Hepatocyte (in vitro differentiated cells): Measurements from ENCODE around the gene ZNF423.

ENCODE experiments used
- EZH2phosphoT487 ChIP-seq: fragments of 200-600 bp; sonication (generic); IDR thresholded peaks from one replicate; pipeline ENCODE4 v1.6.1; 2018; ENCODE audit warnings: antibody characterized with exemption, mild to moderate bottlenecking, low read depth, moderate library complexity; ENCODE audit not compliant: unreplicated experiment, severe bottlenecking
- TF ChIP-seq, protein P1 (sequence below): fragments of 200-600 bp; sonication (generic); IDR thresholded peaks from 2 replicates; pipeline ENCODE4 v1.5.1; 2016; ENCODE audit warnings: antibody characterized with exemption, mild to moderate bottlenecking; ENCODE audit not compliant: poor library complexity

GRCh38 chr16:49560004-49560830 lies 295.7 kb downstream of the ZNF423 start:
- TF ChIP-seq, protein P1, sequence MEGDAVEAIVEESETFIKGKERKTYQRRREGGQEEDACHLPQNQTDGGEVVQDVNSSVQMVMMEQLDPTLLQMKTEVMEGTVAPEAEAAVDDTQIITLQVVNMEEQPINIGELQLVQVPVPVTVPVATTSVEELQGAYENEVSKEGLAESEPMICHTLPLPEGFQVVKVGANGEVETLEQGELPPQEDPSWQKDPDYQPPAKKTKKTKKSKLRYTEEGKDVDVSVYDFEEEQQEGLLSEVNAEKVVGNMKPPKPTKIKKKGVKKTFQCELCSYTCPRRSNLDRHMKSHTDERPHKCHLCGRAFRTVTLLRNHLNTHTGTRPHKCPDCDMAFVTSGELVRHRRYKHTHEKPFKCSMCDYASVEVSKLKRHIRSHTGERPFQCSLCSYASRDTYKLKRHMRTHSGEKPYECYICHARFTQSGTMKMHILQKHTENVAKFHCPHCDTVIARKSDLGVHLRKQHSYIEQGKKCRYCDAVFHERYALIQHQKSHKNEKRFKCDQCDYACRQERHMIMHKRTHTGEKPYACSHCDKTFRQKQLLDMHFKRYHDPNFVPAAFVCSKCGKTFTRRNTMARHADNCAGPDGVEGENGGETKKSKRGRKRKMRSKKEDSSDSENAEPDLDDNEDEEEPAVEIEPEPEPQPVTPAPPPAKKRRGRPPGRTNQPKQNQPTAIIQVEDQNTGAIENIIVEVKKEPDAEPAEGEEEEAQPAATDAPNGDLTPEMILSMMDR = no peak
- no peak for TF ChIP-seq EZH2phosphoT487
